SK-N-SH treated with all-trans-retinoic acid at 6 μM for 48 hours (cell line): ENCODE measurements around the gene PLBD2.

Experiments
- ATAC-seq: fragments of 200-7000 bp; cut with Tn5 transposase; 3 replicates; pipeline ENCODE4 v1.9.1; 2020; ENCODE audit warnings: mild to moderate bottlenecking, moderate library complexity
- ARNTL ChIP-seq: fragments of 450-650 bp; formaldehyde crosslinking; IDR thresholded peaks from 2 replicates; pipeline ENCODE4 v1.5.0; 2020; ENCODE audit warnings: low read depth, mild to moderate bottlenecking, moderate library complexity, borderline replicate concordance
- BACH2 ChIP-seq: fragments of 250-450 bp; sonication (Bioruptor Pico); IDR thresholded peaks from 2 replicates; pipeline ENCODE4 v1.9.0; 2021; ENCODE audit warnings: mild to moderate bottlenecking, borderline replicate concordance
- CREB5 ChIP-seq: fragments of 250-450 bp; sonication (Bioruptor Pico); IDR thresholded peaks from 2 replicates; pipeline ENCODE4 v1.5.1; 2020; ENCODE audit warnings: low read depth, mild to moderate bottlenecking, moderate library complexity
- CSRNP3 ChIP-seq: fragments of 250-450 bp; sonication (Bioruptor Pico); IDR thresholded peaks from 2 replicates; pipeline ENCODE4 v1.5.1; 2021; ENCODE audit warnings: mild to moderate bottlenecking, moderate library complexity
- ISL1 ChIP-seq: fragments of 250-450 bp; sonication (Bioruptor Pico); IDR thresholded peaks from 2 replicates; pipeline ENCODE4 v2.1.2; 2022; ENCODE audit warnings: mild to moderate bottlenecking, moderate library complexity
- OSR1 ChIP-seq: fragments of 250-450 bp; sonication (Bioruptor Pico); IDR thresholded peaks from 2 replicates; pipeline ENCODE4 v1.8.0; 2022; ENCODE audit warnings: moderate library complexity, mild to moderate bottlenecking, inconsistent platforms
- PATZ1 ChIP-seq: fragments of 250-450 bp; sonication (Bioruptor Pico); IDR thresholded peaks from 2 replicates; pipeline ENCODE4 v1.8.0; 2020; ENCODE audit warnings: mild to moderate bottlenecking, moderate library complexity, borderline replicate concordance
- POU6F1 ChIP-seq: fragments of 250-450 bp; sonication (Bioruptor Pico); IDR thresholded peaks from 2 replicates; pipeline ENCODE4 v1.8.0; 2021; ENCODE audit warnings: low read depth, mild to moderate bottlenecking, moderate library complexity, borderline replicate concordance
- PPARA ChIP-seq: fragments of 250-450 bp; sonication (Bioruptor Pico); IDR thresholded peaks from 2 replicates; pipeline ENCODE4 v1.5.0; 2020; ENCODE audit warnings: mild to moderate bottlenecking, borderline replicate concordance
- RARB ChIP-seq: fragments of 250-450 bp; sonication (Bioruptor Pico); IDR thresholded peaks from 2 replicates; pipeline ENCODE4 v1.8.0; 2021; ENCODE audit warnings: mild to moderate bottlenecking, moderate library complexity
- SNAI2 ChIP-seq: fragments of 250-450 bp; sonication (Bioruptor Pico); IDR thresholded peaks from 2 replicates; pipeline ENCODE4 v1.5.0; 2020; ENCODE audit warnings: mild to moderate bottlenecking, moderate library complexity
- TCF4 ChIP-seq: fragments of 250-450 bp; sonication (Bioruptor Pico); IDR thresholded peaks from 2 replicates; pipeline ENCODE4 v1.8.0; 2021; ENCODE audit warnings: mild to moderate bottlenecking, moderate library complexity, borderline replicate concordance
- TOX ChIP-seq: fragments of 250-450 bp; sonication (Bioruptor Pico); IDR thresholded peaks from 2 replicates; pipeline ENCODE4 v1.8.0; 2021; ENCODE audit warnings: mild to moderate bottlenecking, moderate library complexity, borderline replicate concordance
- TSHZ2 ChIP-seq: fragments of 250-450 bp; sonication (Bioruptor Pico); IDR thresholded peaks from 2 replicates; pipeline ENCODE4 v1.5.0; 2020; ENCODE audit warnings: mild to moderate bottlenecking, moderate library complexity
- ZFP3 ChIP-seq: fragments of 250-450 bp; sonication (Bioruptor Pico); IDR thresholded peaks from 2 replicates; pipeline ENCODE4 v1.5.0; 2020; ENCODE audit warnings: mild to moderate bottlenecking, moderate library complexity
- ZFP30 ChIP-seq: fragments of 450-650 bp; formaldehyde crosslinking; IDR thresholded peaks from 2 replicates; pipeline ENCODE4 v1.5.0; 2022; ENCODE audit warnings: mild to moderate bottlenecking, moderate library complexity
- ZNF565 ChIP-seq: fragments of 450-650 bp; formaldehyde crosslinking; conservative IDR thresholded peaks from 2 replicates; pipeline ENCODE4 v1.5.0; 2020; ENCODE audit warnings: low read depth, mild to moderate bottlenecking, moderate library complexity
- ZNF70 ChIP-seq: fragments of 450-650 bp; formaldehyde crosslinking; IDR thresholded peaks from 2 replicates; pipeline ENCODE4 v1.5.0; 2020; ENCODE audit warnings: mild to moderate bottlenecking, moderate library complexity
- ZNF8 ChIP-seq: fragments of 450-650 bp; formaldehyde crosslinking; IDR thresholded peaks from 2 replicates; pipeline ENCODE4 v1.5.0; 2020; ENCODE audit warnings: mild to moderate bottlenecking, moderate library complexity

The PLBD2 gene

GRCh38 chr12:113432986-113433385 is 74.6 kb downstream of the PLBD2 start (continued):
- TF ChIP-seq PPARA (CRISPR knock-in tag) (no peak), ZFP3 (CRISPR knock-in tag) (no peak), TCF4 (CRISPR knock-in tag) (no peak), ARNTL (CRISPR knock-in tag) (no peak)
- TF ChIP-seq, all 23 proteins: peak for 0

GRCh38 chr12:113435367-113435766 is 77.0 kb downstream of the PLBD2 start:
- TF ChIP-seq CSRNP3 (CRISPR knock-in tag) (no peak), TCF4 (CRISPR knock-in tag) (no peak), ARNTL (CRISPR knock-in tag) (no peak), OSR1 (CRISPR knock-in tag) (no peak), ZNF70 (no peak), ZFP30 (CRISPR knock-in tag) (no peak), POU6F1 (CRISPR knock-in tag) (no peak), ZFP3 (CRISPR knock-in tag) (no peak), SNAI2 (CRISPR knock-in tag) (no peak), ZNF565 (CRISPR knock-in tag) (no peak), TOX (no peak), ISL1 (CRISPR knock-in tag) (no peak), PATZ1 (CRISPR knock-in tag) (no peak), CREB5 (CRISPR knock-in tag) (no peak), ZNF8 (CRISPR knock-in tag) (no peak), TSHZ2 (CRISPR knock-in tag) (no peak), RARB (CRISPR knock-in tag) (no peak), BACH2 (CRISPR knock-in tag) (no peak)
- ATAC-seq = no peak

- no peak for TF ChIP-seq RARB (CRISPR knock-in tag)
- no peak for TF ChIP-seq CSRNP3 (CRISPR knock-in tag)
- no peak for TF ChIP-seq ZNF565 (CRISPR knock-in tag)
- no peak for TF ChIP-seq BACH2 (CRISPR knock-in tag)
- no peak for TF ChIP-seq CREB5 (CRISPR knock-in tag)
- no peak for TF ChIP-seq TOX
- no peak for TF ChIP-seq ZFP30 (CRISPR knock-in tag)
Observed at GRCh38 chr12:113436586-113436985, 78.2 kb downstream of the PLBD2 start.

More at GRCh38 chr12:113436586-113436985, 78.2 kb downstream of the PLBD2 start:
- no peak for ATAC-seq
